Type B pancreatic cell (in vitro differentiated cells): ENCODE data around the gene GALNT8. TPM values are rescaled to one million over a fixed set of nuclear protein-coding genes. Genes with fewer than 3 reads are reported as not detected.

Experiments
- DNase-seq: peaks from one replicate; pipeline ENCODE4 v3.0.0; 2021; ENCODE audit warnings: mixed read lengths; ENCODE audit not compliant: unreplicated experiment; ENCODE audit errors: extremely low spot score
- H3K27ac Mint-ChIP-seq: 2 replicates; pipeline ENCODE4 v1.8.0; 2021; ENCODE audit warnings: mild to moderate bottlenecking, mixed read lengths
- H3K27me3 Mint-ChIP-seq: 2 replicates; pipeline ENCODE4 v1.8.0; 2021; ENCODE audit warnings: mixed read lengths
- H3K36me3 Mint-ChIP-seq: 2 replicates; pipeline ENCODE4 v1.8.0; 2021; ENCODE audit warnings: mixed read lengths
- H3K4me1 Mint-ChIP-seq: one replicate; pipeline ENCODE4 v1.8.0; 2021; ENCODE audit warnings: mixed read lengths; ENCODE audit not compliant: unreplicated experiment
- H3K4me3 Mint-ChIP-seq: 2 replicates; pipeline ENCODE4 v1.8.0; 2021; ENCODE audit warnings: mild to moderate bottlenecking, mixed read lengths
- H3K9me3 Mint-ChIP-seq: 2 replicates; pipeline ENCODE4 v1.8.0; 2021; ENCODE audit warnings: mixed read lengths
- total RNA-seq: library from RNA; stranded (reverse); gene quantifications from 2 replicates; pipeline ENCODE4 v1.2.1, GENCODE V29; 2021; ENCODE audit warnings: low replicate concordance
- TF ChIP-seq, protein P1 (sequence below): fragments of 200-600 bp; sonication (generic); conservative IDR thresholded peaks from 2 replicates; pipeline ENCODE4 v1.5.0; 2021; ENCODE audit warnings: antibody characterized with exemption, mild to moderate bottlenecking

GALNT8 gene
- total RNA-seq, 1 donor from 2014 or later = 7.1 TPM

DNA sequence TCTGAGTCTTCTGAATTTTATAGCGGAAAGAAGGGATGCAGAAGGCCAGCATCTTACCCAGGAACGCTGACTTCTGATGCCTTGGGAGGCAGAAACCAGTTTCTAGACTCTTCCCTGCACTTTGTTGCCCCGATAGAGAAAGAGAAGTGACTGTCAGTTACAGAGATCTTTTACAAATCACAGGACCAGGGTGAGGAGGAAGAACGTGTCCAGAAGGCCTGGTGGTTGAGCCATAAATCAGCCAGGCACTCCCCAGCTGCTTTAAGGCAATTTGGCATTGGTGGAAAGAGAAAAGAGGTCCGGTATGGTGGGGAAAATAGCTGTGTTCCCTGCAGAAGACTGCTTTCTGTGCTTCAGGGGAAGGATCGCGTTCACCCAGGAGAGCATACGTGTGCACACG is 100.8 kb downstream of the GALNT8 start:
- Mint-ChIP-seq H3K27me3 (peaks cover 52% of the 10 kb centered on the region), H3K4me3 (no peak overlapping the region), H3K9me3 (no peaks in the 10 kb centered on the region), H3K4me1 (peaks cover 7% of the 10 kb centered on the region), H3K36me3 (peaks cover 4% of the 10 kb centered on the region), H3K27ac (no peak overlapping the region)
- DNase-seq = no peak
- TF ChIP-seq, protein P1, sequence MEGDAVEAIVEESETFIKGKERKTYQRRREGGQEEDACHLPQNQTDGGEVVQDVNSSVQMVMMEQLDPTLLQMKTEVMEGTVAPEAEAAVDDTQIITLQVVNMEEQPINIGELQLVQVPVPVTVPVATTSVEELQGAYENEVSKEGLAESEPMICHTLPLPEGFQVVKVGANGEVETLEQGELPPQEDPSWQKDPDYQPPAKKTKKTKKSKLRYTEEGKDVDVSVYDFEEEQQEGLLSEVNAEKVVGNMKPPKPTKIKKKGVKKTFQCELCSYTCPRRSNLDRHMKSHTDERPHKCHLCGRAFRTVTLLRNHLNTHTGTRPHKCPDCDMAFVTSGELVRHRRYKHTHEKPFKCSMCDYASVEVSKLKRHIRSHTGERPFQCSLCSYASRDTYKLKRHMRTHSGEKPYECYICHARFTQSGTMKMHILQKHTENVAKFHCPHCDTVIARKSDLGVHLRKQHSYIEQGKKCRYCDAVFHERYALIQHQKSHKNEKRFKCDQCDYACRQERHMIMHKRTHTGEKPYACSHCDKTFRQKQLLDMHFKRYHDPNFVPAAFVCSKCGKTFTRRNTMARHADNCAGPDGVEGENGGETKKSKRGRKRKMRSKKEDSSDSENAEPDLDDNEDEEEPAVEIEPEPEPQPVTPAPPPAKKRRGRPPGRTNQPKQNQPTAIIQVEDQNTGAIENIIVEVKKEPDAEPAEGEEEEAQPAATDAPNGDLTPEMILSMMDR = no peak

Other genes with a start within 250 kb of the GALNT8 start
- 20.7 and 26.6 TPM in 2 replicates for gene RAD51AP1, start 181.5 kb upstream of the GALNT8 start, total RNA-seq
- 31.6 and 57.7 TPM in 2 replicates for gene DYRK4, start 158.2 kb upstream of the GALNT8 start, total RNA-seq
- 3.8 and 7.6 TPM in 2 replicates for gene AKAP3, start 71.3 kb upstream of the GALNT8 start, total RNA-seq
- 90.5 and 272 TPM in 2 replicates for gene NDUFA9, start 71.3 kb upstream of the GALNT8 start, total RNA-seq
- 0.26 and 1.8 TPM in 2 replicates for gene KCNA1, start 189.5 kb downstream of the GALNT8 start, total RNA-seq